Progenitor cell of endocrine pancreas (in vitro differentiated cells): Measurements from ENCODE around the gene RNF152. TPM values are rescaled to one million over a fixed set of nuclear protein-coding genes. Genes with fewer than 3 reads are reported as not detected.
A peak's percentile ranks its signal among the peaks of the same experiment; 100 is the strongest.

Source experiments
- DNase-seq: peaks from one replicate; pipeline ENCODE4 v3.0.0; 2021; ENCODE audit warnings: low spot score; ENCODE audit not compliant: unreplicated experiment
- H3K27ac Mint-ChIP-seq: 2 replicates; pipeline ENCODE4 v1.8.0; 2021; ENCODE audit warnings: mild to moderate bottlenecking, moderate library complexity, mixed read lengths
- H3K27me3 Mint-ChIP-seq: 2 replicates; pipeline ENCODE4 v1.8.0; 2021; ENCODE audit warnings: mixed read lengths
- H3K36me3 Mint-ChIP-seq: 2 replicates; pipeline ENCODE4 v1.8.0; 2022; ENCODE audit warnings: mixed read lengths; ENCODE audit not compliant: insufficient read depth
- H3K4me1 Mint-ChIP-seq: 2 replicates; pipeline ENCODE4 v1.8.0; 2021; ENCODE audit warnings: low read depth, mixed read lengths
- H3K4me3 Mint-ChIP-seq: 2 replicates; pipeline ENCODE4 v1.8.0; 2021; ENCODE audit warnings: low read depth, mild to moderate bottlenecking, moderate library complexity, mixed read lengths
- H3K9me3 Mint-ChIP-seq: 2 replicates; pipeline ENCODE4 v1.8.0; 2021; ENCODE audit warnings: low read depth, mixed read lengths
- CTCF ChIP-seq: fragments of 200-600 bp; sonication (generic); IDR thresholded peaks from one replicate; pipeline ENCODE4 v1.5.0; 2021; ENCODE audit warnings: antibody characterized with exemption, mild to moderate bottlenecking; ENCODE audit not compliant: unreplicated experiment
- total RNA-seq: library from RNA; stranded (reverse); gene quantifications from 2 replicates; pipeline ENCODE4 v1.2.1, GENCODE V29; 2021

Gene RNF152
- total RNA-seq, 1 donor from 2014 or later, result 32.0 TPM

GRCh38 chr18:61917818-61918217 lies 25.0 kb upstream of the RNF152 start:
- Mint-ChIP-seq H3K4me1 (peaks cover 3% of the 10 kb centered on the region), H3K27ac (no peak overlapping the region), H3K9me3 (no peaks in the 10 kb centered on the region), H3K27me3 (no peaks in the 10 kb centered on the region), H3K36me3 (no peaks in the 10 kb centered on the region), H3K4me3 (no peak overlapping the region)
- DNase-seq, result no peak
- TF ChIP-seq CTCF, result no peak

GRCh38 chr18:61912476-61912875 lies 19.7 kb upstream of the RNF152 start:
- Mint-ChIP-seq H3K27ac (no peak overlapping the region), H3K4me3 (no peak overlapping the region)

GRCh38 chr18:61910101-61910500 lies 17.3 kb upstream of the RNF152 start:
- Mint-ChIP-seq H3K4me3 (no peak overlapping the region), H3K36me3 (no peaks in the 10 kb centered on the region), H3K27ac (no peak overlapping the region), H3K9me3 (no peaks in the 10 kb centered on the region), H3K4me1 (no peaks in the 10 kb centered on the region), H3K27me3 (no peaks in the 10 kb centered on the region)
- no peak for TF ChIP-seq CTCF
- DNase-seq, result no peak

More at GRCh38 chr18:61912476-61912875, 19.7 kb upstream of the RNF152 start:
- no peaks in the 10 kb centered on the region for H3K9me3 Mint-ChIP-seq
- no peaks in the 10 kb centered on the region for H3K4me1 Mint-ChIP-seq
- no peak for TF ChIP-seq CTCF
- no peak for DNase-seq
- H3K36me3 Mint-ChIP-seq, result no peaks in the 10 kb centered on the region
- H3K27me3 Mint-ChIP-seq, result no peaks in the 10 kb centered on the region

- Mint-ChIP-seq H3K36me3 (no peaks in the 10 kb centered on the region), H3K9me3 (no peaks in the 10 kb centered on the region), H3K4me1 (no peaks in the 10 kb centered on the region), H3K27ac (no peak overlapping the region), H3K4me3 (no peak overlapping the region), H3K27me3 (no peaks in the 10 kb centered on the region)
- no peak for DNase-seq
- TF ChIP-seq CTCF, result no peak
These were observed 15.9 kb upstream of the RNF152 start for GRCh38 chr18:61908661-61909060.

GRCh38 chr18:61901323-61901986 lies 8.6 kb upstream of the RNF152 start:
- TF ChIP-seq CTCF, result peak; percentile 91
- no peaks in the 10 kb centered on the region for H3K36me3 Mint-ChIP-seq
- H3K27ac Mint-ChIP-seq, result no peak overlapping the region
- no peaks in the 10 kb centered on the region for H3K27me3 Mint-ChIP-seq
- H3K4me3 Mint-ChIP-seq, result no peak overlapping the region
- peaks cover 11% of the 10 kb centered on the region for H3K4me1 Mint-ChIP-seq
- peak; percentile 32 for DNase-seq
- H3K9me3 Mint-ChIP-seq, result no peaks in the 10 kb centered on the region
